ENCODE results near the gene RPTOR.

GRCh38 chr17:80575057-80575875 lies 30.6 kb downstream of the RPTOR start:
- no peak for TF ChIP-seq POLR2A (IDR thresholded peaks at IDR 0.05; ENCODE audit: low read length)
- no peak for TF ChIP-seq GATA1 (IDR thresholded peaks at IDR 0.05; ENCODE audit: low read depth, low read length)

Measured in erythroblast (primary cell).